Measurements from ENCODE around the gene SLC22A15.
"Not testable (repeated sequence)": the region's sequence is repeated elsewhere in the genome, so short reads cannot be mapped to it uniquely, and the experiment has no call there.

Gene SLC22A15

DNA sequence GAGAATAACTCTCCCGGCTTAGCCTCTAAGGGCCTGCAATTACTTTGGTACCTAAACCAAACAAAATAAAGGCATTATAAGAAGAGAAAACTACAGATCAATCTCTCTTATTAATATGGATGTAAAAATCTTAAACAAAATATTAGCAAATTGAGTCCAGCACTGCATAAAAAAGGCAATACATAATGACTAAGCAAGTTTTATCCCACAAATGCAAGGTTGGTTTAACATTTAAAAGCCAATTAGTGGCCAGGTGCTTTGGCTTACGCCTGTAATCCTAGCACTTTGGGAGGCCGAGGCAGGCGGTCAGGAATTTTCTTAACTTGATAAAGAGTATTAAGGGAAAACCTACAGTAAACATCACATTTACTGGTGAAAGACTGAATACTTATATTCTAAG is 67.8 kb downstream of the SLC22A15 start:
- DNase-seq = no peak

GRCh38 chr1:116046933-116047332 is 70.6 kb downstream of the SLC22A15 start:
- not testable (repeated sequence) for DNase-seq

DNA sequence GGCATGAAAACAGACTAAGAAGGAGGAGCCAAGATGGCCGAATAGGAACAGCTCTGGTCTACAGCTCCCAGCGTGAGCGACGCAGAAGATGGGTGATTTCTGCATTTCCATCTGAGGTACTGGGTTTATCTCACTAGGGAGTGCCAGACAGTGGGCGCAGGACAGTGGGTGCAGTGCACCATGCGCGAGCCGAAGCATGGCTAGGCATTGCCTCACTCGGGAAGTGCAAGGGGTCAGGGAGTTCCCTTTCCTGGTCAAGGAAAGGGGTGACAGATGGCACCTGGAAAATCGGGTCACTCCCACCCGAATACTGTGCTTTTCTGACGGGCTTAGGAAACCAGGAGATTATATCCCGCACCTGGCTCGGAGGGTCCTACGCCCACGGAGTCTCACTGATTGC is 75.6 kb downstream of the SLC22A15 start:
- not testable (repeated sequence) for DNase-seq

- DNase-seq = no peak
These were observed 85.9 kb downstream of the SLC22A15 start for GRCh38 chr1:116062201-116062600.

DNA sequence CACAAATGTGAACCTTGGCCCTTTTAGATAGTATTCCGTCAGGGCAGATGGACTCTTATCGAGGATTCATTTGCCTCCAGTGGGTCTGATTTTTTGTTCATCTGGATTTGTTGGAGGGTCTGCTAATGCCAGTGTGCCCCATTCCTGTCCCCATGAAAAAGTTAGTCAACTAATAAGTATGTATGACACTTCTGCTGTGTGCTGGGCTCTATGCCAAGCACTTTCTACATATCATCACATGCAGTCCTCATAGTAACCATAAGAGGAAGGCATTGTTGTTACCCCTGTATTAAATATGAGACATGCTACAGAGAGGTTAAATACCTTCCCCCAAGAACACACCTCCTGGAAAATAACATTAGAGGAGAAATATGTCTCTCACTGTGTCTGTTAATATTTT is 88.3 kb downstream of the SLC22A15 start:
- DNase-seq = no peak

GRCh38 chr1:116066868-116067565 is 90.7 kb downstream of the SLC22A15 start:
- DNase-seq = no peak

- no peak for DNase-seq
These were observed 91.2 kb downstream of the SLC22A15 start for GRCh38 chr1:116067566-116067890.

DNA sequence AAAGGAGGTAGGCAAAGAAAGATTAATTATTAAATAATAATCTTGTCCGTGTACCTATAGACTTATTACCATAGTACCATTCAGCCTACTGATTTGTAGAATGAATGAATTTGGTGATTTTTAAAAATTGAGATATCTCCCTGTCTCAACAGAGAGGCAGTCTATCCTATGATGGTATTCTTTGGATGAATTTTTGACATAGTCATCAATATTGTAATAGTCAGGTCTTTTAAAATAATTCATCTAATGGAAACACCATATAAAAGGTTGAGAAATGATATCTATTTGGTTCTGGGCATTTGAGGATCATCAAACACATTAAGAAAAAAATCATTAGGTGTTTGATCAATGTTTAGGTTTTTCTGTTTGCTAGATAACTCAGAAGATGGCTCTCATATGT is 99.3 kb downstream of the SLC22A15 start:
- no peak for DNase-seq

DNA sequence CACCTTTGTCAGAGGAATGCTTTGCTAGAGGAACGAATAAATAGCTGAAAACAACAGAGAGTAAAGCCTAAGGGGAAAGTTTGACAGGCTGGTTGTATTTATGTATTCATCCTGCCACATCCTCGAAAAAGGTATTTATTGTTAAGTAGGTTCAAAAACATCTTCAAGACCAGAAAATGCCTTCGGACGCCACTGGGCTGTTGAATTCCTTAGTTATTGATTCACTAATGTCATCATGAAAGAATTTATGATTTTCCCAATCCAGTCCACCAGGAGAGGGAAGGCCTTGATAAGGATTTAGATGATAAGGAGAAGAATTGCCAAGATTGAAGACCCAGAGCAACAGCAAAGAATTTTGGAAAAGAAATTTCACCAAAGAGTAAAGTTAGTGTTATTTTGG is 99.7 kb downstream of the SLC22A15 start:
- no peak for DNase-seq

- DNase-seq = no peak
These were observed 100.5 kb downstream of the SLC22A15 start for GRCh38 chr1:116076831-116077230.

DNA sequence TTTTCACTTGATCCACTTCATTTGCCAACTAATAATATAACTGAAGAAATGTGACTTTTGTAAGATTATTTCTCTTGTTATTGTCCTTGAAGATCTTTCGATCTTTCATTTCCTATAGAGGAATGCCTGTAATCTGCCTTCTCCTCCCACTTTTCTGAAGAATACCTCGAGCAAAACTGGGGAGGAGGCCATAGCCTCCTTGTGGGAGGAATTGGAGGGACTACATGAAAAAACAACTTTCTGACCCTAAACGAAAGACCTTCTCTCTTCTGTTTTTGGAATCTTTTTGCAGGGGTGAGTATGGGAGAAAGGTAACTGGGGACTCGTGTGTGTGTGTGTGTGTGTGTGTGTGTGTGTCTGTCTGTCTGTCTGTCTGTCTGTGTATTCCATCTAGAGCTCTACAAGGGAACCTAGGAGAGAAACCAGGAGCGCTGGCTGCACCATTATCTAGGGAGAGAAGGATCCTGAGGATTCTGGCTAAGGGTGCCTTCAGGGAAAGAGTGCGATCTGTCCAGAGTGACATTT is 102.4 kb downstream of the SLC22A15 start:
- DNase-seq = no peak

- DNase-seq = no peak
These were observed 111.3 kb downstream of the SLC22A15 start for GRCh38 chr1:116087628-116088027.

GRCh38 chr1:116089870-116090269 is 113.6 kb downstream of the SLC22A15 start:
- no peak for DNase-seq

DNA sequence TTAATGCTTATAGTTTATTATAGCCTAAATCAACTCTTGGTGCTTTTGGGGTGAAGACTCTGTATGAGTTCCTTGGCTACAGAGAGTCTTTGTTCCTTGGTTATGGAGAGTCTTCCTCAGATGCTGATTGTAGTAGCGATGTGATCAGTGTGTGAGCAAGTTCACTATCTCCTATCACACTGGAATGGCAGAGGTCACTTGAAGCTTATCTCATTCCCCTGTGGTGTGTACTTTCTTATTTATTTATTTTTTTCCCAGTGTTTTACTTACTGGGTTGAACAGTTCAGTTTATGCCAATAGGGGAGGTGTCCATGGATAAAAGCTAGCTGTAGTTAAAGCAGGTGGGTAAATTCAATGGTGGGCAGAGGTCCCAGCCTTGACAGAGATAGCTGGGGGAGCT is 114.8 kb downstream of the SLC22A15 start:
- no peak for DNase-seq

DNA sequence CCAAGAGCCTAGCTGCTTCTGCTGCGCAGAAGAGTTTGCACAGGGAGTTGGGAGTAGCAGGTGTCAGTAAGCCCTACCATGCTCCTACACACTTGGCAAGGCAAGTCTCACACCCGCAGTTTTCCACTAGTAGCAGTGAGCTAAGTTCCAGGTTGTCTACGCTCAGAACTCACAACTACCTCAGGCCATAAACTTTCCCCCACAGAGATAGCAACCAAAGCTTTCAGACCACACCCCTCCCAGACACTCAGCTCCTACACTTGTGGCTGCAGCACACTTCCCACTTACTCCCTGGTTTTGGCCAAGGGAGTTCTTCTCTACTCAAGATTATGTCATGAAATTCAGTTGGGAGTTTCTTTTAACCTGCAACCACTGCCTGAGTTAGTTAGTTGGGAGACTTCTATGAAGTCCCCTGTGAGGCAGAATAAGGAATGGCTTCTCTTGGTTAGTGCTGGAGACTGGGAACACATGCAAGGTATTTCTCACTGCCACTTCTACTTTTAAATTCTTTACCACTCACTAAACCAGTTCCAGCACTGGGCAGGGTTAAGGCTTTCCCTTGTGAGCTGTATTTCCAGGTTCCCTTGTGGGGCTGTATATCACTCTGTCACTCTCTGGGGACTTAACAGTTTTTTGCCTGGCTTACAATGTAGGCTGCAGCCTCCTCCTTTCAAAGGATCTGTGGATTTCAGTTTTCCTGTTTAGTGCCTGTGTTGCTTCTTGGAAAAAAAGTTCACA is 116.6 kb downstream of the SLC22A15 start:
- no peak for DNase-seq

GRCh38 chr1:116095027-116095426 is 118.7 kb downstream of the SLC22A15 start:
- DNase-seq = no peak

GRCh38 chr1:116096013-116096618 is 119.8 kb downstream of the SLC22A15 start:
- no peak for DNase-seq

DNA sequence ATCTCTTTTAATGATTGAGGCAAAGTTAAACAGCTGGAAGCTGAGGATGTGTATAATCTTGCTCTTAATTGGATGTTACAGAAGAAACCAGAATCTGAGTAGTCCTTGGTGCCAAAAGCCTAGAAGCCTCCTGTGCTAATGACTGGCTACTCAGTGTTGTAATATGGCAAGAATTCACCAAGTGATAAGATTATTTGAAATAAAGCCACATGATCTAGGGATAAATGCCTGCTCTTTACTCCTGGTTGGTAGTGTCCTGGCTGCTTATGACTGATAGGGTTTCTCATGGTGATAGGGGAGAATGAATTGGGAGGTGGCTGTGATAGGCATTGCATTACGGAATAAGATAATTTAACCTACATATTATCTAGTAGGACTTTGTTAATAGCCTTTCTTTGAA is 121.3 kb downstream of the SLC22A15 start:
- DNase-seq = no peak

DNA sequence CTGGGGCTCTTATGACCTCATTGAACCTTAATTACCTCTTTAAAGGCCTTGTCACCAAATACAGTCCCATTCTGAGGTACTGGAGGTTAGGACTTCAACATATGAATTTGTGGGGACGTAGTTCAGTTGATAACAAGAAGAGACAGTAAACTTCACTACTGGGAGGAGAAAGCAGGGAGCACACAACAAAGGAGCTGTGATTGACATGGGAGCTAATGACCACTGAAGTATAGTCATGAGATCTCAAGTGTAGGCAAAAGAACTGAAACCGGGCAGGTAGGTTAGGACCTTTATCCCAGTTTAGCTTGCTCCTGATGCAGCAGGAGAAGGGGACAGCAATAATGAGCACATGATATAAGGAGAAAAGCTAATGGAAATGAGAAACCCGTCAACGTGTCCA is 123.1 kb downstream of the SLC22A15 start:
- no peak for DNase-seq

GRCh38 chr1:116099919-116100318 is 123.6 kb downstream of the SLC22A15 start:
- DNase-seq = no peak

DNA sequence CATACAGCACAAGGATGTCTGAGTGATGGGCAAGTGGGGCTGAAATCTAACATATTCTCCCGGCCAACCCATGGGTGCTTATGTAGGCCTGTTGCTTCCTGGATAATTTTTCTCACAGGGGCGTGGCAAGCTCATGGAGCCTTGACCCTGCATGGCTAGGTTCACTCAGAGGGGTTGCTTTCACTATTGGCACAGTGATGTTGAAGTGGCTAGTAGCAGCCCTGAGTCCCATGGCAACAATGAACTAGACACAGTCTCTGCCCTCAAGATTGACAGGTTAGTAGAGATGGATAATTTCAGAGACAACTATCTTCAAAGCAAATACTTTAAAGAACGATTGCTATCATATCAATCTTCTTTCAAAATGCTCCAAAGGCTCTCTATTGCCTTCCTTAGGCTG is 128.4 kb downstream of the SLC22A15 start:
- no peak for DNase-seq

- DNase-seq = no peak
These were observed 129.7 kb downstream of the SLC22A15 start for GRCh38 chr1:116105996-116106395.

DNA sequence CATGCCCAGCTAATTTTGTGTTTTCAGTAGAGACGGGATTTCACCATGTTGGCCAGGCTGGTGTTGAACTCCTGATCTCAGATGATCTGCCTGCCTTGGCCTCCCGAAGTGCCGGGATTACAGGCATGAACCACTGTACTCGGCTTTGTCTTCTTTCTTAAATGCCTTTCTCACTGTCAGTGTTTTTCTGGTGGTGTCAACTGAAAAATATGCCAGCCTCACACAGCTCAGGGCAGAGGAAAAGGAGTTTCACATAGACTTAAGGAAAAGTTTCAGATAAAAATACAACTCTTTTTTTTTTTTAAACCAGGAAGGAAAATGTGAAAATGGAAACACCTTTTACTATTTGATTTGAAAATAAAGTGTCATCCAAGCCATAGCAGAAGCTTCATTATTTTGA is 130.3 kb downstream of the SLC22A15 start:
- no peak for DNase-seq

- no peak for DNase-seq
These were observed 131.1 kb downstream of the SLC22A15 start for GRCh38 chr1:116107371-116107770.

Measured in NCI-H1930 (cell line).